Mammary epithelial cell (primary cell): ENCODE results near the gene RIMS3.

Experiments
- CTCF ChIP-seq, 2 donors: IDR thresholded peaks in 1 of 2; conservative IDR thresholded peaks in 1 of 2; 2 replicates each; pipeline ENCODE4 v1.5.1; 2011 to 2012; ENCODE audit warnings: inconsistent platforms in 2 of 2, low read length in 2 of 2, mild to moderate bottlenecking in 2 of 2, control low read depth in 1 of 2, low read depth in 1 of 2; ENCODE audit not compliant: insufficient read depth in 1 of 2; ENCODE audit errors: extremely low read depth in 1 of 2
- EZH2 ChIP-seq: IDR thresholded peaks from 2 replicates; pipeline ENCODE4 v1.6.1; 2012; ENCODE audit warnings: low read length, inconsistent platforms, borderline replicate concordance

GRCh38 chr1:40658751-40659648 lies 6.5 kb downstream of the RIMS3 start:
- TF ChIP-seq CTCF (conservative IDR thresholded peaks at IDR 0.05 in 1 of 2, IDR thresholded peaks at IDR 0.05 in 1 of 2; ENCODE audit: extremely low read depth in 1 of 2, insufficient read depth in 1 of 2, low read depth in 1 of 2, low read length in 2 of 2) (no peak), EZH2 (no peak)
